HG03378 (cell line): ENCODE results near the gene ZNF326.
"Not testable (repeated sequence)": the region's sequence is repeated elsewhere in the genome, so short reads cannot be mapped to it uniquely, and the experiment has no call there.

Experiments
- ATAC-seq: cut with Tn5 transposase; IDR thresholded peaks from one replicate; pipeline ENCODE4 v1.9.1; 2021; ENCODE audit warnings: mild to moderate bottlenecking, moderate library complexity; ENCODE audit not compliant: unreplicated experiment

Gene ZNF326

GRCh38 chr1:89995598-89996449, 914 bp downstream of the ZNF326 start:
- no peak for ATAC-seq

GRCh38 chr1:89996450-89997110, 1.7 kb downstream of the ZNF326 start:
- ATAC-seq, result no peak

GRCh38 chr1:89997152-89997551, 2.2 kb downstream of the ZNF326 start:
- not testable (repeated sequence) for ATAC-seq

- no peak for ATAC-seq
These were observed 3.4 kb downstream of the ZNF326 start for GRCh38 chr1:89998306-89998705.

GRCh38 chr1:89999208-89999607, 4.3 kb downstream of the ZNF326 start:
- no peak for ATAC-seq

- ATAC-seq, result no peak
These were observed 4.7 kb downstream of the ZNF326 start for GRCh38 chr1:89999628-90000027.

- no peak for ATAC-seq
These were observed 6.2 kb downstream of the ZNF326 start for GRCh38 chr1:90000934-90001676.

- no peak for ATAC-seq
These were observed 13.1 kb downstream of the ZNF326 start for GRCh38 chr1:90007979-90008404.

GRCh38 chr1:90012300-90012699, 17.4 kb downstream of the ZNF326 start:
- no peak for ATAC-seq

GRCh38 chr1:90023691-90024090, 28.8 kb downstream of the ZNF326 start:
- ATAC-seq, result no peak

- no peak for ATAC-seq
These were observed 32.4 kb downstream of the ZNF326 start for GRCh38 chr1:90027281-90027680.

GRCh38 chr1:90039652-90040051, 44.7 kb downstream of the ZNF326 start:
- ATAC-seq, result no peak

GRCh38 chr1:90043586-90043985, 48.7 kb downstream of the ZNF326 start:
- no peak for ATAC-seq

GRCh38 chr1:90044346-90044745, 49.4 kb downstream of the ZNF326 start:
- no peak for ATAC-seq

GRCh38 chr1:90045853-90046563, 51.1 kb downstream of the ZNF326 start:
- no peak for ATAC-seq

- no peak for ATAC-seq
These were observed 51.7 kb downstream of the ZNF326 start for GRCh38 chr1:90046635-90047034.

GRCh38 chr1:90048043-90048442, 53.1 kb downstream of the ZNF326 start:
- no peak for ATAC-seq

- not testable (repeated sequence) for ATAC-seq
These were observed 68.1 kb downstream of the ZNF326 start for GRCh38 chr1:90062700-90063643.

GRCh38 chr1:90064109-90064508, 69.2 kb downstream of the ZNF326 start:
- not testable (repeated sequence) for ATAC-seq
